Vagina (tissue), 2 donors: ENCODE measurements around the gene FBXL17.

Experiments used
- CTCF ChIP-seq, 3 experiments: fragments of 450-650 bp in 2 of 3; fragments of 200-600 bp in 1 of 3; sonication (generic) in 1 of 3; IDR thresholded peaks; one replicate each; pipeline ENCODE4 v1.5.1; 2017 to 2019; ENCODE audit warnings: antibody characterized with exemption in 3 of 3, mild to moderate bottlenecking in 2 of 3, moderate library complexity in 2 of 3
- POLR2A ChIP-seq, 2 donors: fragments of 450-650 bp; IDR thresholded peaks; one replicate each; pipeline ENCODE4 v1.6.1; 2017; ENCODE audit warnings: antibody characterized with exemption in 2 of 2, mild to moderate bottlenecking in 2 of 2, moderate library complexity in 2 of 2

DNA sequence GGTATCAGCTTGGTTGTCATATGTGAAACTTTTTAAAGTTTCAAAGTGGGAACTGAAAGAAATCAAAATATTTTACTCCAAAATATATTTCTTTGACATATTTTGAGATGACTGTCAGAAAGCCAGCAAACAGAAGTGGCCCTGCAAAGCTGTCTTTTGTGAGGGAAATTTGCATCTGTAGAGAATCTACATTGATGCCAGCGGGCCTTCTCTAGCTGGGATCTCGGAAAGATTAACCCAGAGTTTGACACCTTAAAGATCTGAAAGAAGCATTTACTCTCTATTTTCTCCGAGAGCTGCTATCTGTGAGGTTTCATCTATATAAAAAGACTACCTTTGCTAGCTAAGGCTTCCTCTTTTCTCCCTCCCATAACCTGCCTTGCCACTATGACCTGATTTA, 303.6 kb downstream of the FBXL17 start:
- TF ChIP-seq CTCF (IDR thresholded peaks at IDR 0.05) (no peak), POLR2A (IDR thresholded peaks at IDR 0.05) (no peak)
